HG03025 (cell line): ENCODE measurements around the gene PTGER1.

ENCODE experiments used
- ATAC-seq: cut with Tn5 transposase; IDR thresholded peaks from one replicate; pipeline ENCODE4 v1.9.1; 2021; ENCODE audit warnings: mild to moderate bottlenecking, moderate library complexity; ENCODE audit not compliant: unreplicated experiment, low FRiP score

PTGER1 gene

DNA sequence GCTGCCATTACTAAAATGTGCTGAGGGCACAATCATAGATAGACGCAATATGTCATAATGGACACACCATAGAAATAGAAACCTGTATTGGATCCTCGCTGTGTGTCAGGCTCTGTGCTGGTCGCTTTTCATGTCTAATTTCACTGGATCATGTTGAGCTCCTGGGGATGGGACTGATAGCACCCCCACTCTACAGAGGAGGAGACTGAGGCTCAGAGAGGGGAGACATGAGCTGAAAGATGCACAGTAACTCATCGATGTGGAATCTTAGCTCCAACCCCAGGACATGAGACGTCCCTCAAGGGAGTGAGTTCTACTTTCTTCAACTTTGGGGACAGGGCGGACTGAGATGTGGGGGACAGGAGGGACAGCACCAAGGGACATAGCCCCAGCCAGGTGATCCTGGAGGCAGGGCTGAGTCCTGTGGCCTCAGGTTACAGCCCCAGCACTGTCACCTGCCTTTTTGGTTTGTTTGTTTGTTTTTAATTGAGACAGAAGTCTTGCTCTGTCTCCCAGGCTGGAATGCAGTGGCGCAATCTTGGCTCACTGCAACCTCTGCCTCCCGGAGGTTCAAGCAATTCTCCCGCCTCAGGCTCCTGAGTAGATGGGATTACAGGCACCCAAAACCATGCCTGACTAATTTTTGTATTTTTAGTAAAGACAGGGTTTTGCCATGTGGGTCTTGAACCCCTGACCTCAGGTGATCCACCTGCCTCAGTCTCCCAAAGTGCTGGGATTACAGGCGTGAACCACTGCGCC, 27.4 kb upstream of the PTGER1 start:
- ATAC-seq = no peak

DNA sequence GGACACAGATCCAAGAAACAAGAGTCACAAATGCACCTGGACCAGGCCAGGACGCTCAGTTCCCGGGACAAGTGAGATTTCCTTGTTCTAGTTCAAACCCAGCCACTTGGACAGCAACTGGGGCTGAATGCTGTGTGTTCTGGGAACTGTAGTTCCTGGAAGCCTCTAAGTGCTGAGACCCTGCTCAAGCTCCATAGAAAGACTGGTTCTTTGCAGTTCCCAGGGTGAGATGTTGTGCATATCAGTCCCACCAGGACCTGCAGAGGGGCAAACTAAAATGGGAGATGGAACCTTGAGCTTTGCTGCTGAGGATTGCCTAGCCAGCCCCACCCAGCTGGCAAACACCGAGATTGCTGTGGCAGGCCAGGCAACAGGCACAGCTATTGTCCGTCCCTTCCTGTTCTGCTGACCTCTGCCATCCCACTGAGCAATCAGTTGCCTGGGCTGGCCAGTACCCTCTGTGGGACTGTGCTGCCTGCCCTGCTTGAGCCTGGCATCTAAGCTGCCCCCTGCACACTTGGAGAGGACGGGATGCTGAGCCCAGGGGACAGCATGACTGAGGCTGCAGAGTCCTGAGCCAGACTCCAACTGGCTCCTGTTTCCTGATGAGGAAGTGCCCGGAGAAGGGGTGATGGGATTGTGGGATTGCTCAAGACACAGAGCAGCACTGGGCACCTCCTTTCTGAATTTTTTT, 22.2 kb upstream of the PTGER1 start:
- no peak for ATAC-seq

DNA sequence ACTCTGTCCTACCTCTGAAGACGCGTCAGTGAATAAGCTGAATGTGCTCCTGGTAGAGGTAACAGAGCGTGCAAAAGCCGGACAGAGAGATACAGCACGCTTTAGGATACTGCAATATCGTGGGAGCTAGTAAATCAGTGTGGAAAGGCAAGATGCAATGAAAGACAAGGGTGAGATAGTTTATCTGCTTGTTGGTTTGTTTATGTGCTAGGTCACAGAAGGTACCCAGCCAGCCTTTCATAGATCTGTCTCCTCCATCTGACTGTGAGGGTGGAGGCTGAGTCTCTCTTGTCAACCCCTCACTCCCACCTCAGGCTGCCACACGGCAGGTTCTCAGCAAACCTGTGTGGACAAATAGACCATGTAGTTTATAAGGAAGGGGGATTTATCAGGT, 21.7 kb upstream of the PTGER1 start:
- no peak for ATAC-seq

DNA sequence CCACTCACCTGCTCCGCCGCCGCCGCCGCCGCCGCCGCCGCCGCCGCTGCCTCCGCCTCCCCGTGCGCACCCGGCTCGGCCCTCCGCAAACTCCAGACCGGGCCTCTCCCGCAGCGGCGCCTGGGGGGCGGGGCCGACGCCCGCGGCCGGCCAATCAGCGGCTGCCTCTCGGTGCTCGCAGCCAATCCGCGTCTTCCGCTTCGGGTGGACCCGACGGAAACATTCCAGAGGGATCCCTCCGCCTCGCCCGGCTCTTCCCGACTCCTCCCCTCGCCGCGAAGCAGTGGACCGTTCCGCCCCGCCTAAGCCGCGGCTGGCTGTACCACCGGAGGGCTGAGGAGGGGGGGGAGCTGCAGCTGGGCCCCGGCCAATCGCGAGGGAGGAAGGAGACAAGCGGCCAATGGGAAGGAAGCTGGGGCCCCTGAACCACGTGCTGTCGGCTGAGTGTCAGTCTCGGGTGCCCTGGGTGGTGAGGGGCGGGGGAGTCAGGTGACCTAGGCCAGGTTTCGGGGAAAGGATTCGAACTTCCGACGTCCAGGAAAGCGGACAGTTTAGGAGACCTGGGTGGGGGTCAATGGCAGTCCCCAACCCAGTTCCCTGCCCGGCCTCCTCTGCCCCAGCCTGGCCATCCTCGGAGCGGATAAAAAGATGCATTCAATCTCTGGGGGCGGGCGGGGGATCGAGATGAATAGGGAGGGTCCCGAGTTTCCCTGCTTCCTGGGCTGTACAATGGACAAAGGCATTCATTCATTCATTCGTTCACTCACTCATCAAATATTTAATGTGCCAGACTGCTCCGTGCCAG, 21.1 kb upstream of the PTGER1 start, which contains the start of gene GIPC1:
TSS of gene GIPC1 (minus strand) at position 99 of the 805 bp plus-strand sequence. CDS start 13,151 bp downstream, outside the sequence.
- ATAC-seq = peak; percentile 75

DNA sequence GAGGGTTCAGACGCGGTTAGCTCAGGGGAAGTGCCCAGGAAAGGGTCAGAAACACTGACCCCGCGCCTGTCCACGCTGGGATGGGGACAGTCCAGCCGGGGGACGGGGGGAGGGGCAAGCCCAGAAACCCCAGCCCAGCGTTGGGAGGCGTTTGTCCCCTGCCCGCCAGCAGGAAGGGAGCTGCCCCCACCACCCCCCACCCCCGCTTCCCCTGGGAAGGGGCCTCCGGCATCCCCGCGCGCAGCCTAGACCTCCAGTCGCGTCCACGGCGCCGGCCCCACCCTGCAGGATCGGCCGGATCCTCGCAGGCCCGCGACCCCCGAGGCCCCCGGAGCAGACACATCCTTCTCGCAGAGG, 20.5 kb upstream of the PTGER1 start:
- no peak for ATAC-seq

DNA sequence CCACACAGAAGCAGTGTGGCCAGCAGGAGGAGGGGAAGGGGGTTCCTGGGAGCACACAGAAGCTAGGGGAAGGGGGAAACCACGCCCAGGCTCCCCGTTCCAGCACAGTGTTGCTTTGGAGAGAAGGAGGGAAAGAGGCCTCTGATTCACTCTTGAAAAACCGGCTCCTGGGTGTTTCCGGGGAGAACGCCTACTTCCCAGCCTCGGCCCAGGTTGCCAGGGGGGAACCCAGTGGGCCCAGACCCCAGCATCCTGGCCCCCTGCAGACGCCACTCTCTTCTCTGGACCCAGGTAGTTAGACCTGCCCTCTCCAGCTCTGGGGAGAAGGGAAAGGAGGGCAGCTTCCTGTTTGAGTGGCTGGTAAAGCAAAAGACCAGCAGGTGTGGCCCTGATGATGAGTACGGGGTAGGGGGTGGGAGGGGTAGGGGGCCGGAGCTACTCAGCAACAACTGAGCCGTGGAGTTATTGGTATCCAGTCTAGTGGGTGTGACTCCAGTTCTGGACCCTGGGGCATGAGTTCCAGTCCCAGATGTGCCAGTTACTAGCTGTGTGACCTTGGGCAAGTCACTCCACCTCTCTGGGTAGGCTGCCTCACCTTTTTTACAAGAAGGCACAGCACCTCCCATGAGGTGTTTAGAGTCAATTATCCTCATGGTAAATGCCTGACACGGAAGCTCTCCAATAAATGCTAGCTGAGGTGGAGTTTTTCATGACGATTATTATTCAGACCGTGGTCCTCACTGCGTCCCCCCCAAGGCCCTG, 19.9 kb upstream of the PTGER1 start:
- ATAC-seq = no peak

DNA sequence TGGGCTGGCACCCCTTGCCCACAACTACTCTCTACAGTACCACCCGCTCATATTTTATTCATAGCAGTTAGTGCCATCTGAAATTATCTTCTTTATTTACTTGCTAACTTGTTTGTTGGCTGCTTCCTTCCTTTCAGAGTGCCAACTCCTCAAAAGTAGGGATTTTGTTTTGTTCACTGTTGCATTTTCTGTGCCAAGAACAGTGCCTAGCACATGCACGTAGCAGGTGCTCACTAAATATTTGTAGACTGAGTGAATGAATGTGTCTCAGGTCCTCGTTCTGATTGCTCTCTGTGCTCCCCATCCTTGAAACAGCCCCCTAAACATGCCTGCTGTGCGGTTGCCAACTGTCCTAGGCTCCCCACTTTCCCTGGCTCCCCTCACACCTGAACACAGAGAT, 19.3 kb upstream of the PTGER1 start:
- no peak for ATAC-seq

DNA sequence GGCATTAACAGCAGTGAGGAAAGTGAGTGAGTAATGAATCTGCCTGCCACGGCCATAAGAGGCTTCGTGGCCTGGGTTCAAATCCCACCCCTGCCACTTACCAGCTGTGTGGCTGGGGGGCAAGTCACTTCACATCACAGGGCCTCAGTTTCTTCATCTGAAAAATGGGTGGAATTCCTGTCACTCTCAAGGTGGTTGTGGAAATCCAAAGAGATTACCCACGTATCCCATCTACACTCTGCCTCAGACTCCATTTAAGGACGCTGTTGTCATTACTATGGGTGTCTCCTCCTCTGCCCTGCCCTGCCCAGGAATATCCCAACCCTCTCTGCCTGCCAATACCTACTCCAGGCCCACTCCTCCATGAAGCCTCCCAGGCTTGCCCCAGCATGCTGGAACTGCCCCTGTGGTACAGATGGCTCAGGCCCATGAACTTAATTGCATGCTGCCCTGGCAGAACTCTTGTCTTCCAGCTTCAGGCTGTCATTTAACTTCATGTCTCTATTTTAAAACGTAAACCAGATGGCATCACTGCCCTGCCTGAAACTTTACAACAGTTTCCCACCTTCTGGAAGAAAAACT, 17.7 kb upstream of the PTGER1 start:
- ATAC-seq = no peak

DNA sequence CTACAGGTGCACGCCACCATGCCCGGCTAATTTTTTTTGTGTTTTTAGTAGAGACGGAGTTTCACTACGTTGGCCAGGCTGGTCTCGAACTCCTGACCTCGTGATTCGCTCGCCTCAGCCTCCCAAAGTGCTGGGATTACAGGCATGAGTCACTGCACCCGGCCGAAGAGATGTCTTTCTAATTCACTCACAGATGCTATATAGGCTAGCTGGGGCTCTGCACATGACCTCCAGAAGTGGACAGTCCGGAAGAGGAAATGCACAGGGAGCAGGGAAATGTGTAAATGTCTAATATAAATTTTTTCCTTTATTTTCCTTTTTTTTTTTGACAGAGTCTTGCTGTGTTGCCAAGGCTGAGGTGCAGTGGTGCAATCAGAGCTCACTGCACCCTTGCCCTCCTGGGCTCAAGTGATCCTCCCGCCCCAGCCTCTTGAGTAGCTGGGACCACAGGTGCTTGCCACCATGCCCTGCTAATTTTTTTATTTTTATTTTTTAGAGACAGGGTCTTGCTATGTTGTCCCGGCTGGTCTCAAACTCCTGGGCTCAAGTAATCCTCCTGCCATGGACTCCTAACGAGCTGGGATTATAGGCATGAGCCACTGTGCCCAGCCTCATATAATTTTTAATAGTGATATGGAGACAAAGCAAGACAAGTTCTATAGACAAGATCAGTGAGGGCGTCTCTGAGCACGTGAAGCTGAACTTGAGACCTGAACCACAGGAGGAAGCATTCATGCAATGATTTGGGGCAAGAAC, 12.4 kb upstream of the PTGER1 start:
- no peak for ATAC-seq

DNA sequence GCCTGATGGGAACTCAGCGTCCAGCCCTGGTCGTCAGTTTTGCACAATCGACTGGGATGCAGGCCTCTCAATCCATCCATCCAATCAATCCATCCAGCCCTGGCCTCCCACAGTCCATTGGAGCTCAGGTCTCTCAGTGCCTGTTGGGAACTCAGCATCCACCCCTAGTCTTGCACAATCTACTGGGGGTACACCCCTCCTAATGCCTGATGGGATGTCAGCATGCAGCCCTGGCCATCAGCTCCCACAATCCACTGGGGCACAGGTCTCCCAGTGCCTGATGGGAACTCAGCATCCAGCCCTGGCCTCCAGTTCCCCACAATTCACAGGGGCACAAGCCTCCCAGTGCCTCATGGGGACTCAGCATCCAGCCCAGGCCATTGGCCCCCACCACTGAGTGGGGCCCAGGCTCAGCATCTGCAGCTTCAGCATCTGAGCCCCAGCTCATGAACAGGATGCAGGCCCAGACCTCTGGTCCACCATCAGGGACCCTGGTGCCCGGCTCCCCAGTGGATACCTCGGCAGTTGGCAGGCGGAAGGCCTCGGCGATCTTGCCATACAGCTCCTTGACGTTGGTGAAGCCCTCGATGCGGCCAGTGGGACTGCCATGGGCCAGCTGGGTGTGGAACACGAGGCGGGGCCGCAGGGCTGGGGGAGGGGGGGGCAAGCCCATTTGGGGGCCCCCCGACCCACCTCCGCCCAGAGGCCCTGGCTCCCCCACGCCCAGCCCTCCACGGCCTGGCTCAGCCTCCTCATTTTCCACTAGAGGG, 7.2 kb upstream of the PTGER1 start:
- no peak for ATAC-seq

DNA sequence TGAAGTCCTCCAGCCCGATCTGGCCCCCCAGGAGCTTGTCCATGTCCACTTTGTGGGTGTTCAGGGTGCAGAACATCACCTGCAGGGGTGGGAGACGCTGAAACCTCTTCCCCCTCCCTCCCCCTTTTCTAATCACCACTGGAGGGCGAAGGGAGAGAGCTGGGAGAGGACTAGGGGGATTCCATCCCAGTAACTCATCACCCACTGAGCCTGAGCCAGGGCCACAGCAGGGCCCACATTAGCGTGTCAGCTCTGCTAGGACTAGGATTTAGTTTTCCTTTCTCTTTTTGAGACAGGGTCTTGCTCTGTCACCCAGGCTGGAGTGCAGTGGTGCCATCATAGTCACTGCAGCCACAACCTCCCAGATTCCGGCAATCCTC, 5.5 kb upstream of the PTGER1 start:
- no peak for ATAC-seq

DNA sequence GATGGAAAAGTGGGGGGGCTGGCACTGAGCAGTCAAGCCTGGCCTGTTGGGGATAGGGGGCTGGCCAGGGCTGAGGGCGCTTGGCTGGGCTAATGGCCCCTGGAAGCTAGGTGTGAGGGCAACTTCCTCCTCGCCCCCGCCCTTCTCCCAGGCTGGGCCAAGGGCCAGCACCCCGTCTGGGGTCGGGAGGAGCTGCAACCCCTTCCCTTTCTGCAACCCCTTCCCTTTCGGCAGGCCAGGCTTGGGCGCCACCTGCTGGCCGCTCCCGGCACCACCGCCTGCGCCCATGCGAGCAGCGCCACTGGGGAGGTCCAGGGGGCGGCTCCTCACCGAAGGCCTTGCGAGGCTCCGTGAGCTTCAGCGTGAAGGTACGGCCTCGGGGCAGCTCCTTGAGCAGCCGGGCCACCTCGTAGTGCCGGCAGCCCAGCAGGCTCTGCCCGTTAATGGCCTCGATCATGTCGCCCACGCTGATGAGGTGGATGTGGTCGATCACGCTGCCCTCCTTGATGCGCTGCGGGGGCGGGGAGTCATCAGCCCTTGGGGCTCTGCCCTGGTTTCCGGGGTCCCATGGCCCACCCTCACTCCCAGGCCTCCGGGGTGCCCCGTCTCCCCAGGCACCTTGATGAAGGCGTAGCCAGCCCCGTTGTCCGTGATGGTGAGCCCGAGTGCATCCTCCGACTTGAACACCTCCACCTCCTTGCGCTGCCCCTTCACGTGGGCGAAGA, 5.0 kb upstream of the PTGER1 start:
- no peak for ATAC-seq

DNA sequence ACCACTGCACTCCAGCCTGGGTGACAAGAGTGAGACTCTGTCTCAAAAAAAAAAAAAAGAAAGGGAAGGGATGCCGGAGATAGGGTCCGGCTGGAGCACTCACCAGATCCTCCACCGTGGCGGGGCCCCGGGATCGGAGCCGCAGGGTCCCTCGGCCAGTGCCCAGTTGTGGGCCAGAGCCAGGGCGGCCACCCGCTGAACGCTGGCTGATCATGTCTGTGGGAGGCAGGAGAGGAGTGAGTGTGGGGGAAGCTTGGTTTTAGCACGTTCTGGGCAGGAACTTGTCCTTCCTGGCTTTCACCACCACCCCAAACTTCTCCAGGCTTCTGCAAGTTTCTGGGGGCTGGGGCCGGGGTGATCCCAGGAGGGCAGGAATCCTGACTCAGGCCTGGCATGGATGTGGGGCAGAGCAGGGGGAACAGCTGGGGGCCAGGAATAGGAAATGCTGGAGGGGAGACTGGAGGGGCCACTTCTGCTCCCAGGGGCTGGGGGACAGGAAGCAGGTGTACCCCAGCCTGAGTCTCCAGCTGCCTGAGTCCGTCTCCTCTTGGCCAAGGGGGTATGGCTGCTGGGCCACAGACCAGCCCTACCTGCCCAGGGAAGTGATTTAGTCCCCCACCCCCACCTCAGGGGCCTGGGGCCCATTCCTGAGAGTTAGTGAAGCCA, 4.3 kb upstream of the PTGER1 start:
- no peak for ATAC-seq

DNA sequence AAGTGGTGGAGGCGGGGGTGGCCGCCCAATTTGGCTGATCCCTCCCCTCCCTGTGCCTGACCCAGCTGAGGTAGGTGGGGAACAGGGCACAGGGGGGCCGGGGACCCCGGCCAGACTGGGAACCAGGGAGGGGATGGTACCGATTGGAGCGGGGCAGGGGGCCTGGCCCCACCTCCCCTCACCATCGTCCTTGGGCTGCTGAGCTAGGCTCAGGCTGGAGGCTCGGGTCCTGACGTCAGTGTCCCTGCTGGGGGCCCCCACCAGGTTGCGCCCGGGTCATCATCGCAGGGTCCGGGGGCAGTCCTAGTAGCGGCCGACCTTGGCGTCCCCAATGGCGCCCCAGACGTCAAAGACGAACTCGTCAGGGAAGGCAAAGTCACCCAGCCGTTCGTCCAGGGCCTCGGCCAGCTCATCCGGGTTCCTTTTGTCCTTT, 3.0 kb upstream of the PTGER1 start:
- ATAC-seq = no peak

DNA sequence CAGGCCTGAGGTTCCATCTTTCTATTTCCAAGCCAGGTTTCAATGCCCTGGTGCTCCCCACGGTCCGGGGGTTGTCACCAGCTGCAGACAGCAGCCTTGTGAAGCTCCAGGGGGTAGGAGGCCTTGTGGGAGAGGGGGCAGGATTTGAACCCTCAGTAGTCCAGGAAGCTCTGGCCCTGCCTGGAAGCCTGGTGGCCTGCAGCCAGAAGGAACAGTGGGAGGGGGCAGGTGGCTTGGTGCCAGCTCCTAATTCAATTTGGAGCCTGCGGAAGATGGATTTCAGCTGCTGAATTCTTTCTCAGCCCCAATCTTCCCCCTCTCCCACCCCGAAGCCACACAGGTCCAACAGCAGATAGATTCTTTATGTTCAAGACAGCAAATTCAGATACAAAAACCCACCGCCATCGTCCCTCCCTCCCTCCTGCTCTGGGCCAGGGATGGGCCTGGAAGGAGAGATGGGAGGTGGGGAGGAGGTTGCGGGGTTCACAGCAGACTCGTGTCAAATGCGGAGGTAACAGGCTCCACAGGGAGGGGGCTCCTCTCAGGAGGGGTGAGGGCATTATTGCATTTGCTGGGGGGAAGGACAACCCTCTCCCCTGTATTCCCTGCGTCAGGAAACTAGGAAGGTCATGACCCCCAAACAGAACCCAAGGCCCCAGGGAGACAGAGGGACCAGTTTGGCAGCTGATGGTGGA, 2.4 kb upstream of the PTGER1 start:
- ATAC-seq = no peak

DNA sequence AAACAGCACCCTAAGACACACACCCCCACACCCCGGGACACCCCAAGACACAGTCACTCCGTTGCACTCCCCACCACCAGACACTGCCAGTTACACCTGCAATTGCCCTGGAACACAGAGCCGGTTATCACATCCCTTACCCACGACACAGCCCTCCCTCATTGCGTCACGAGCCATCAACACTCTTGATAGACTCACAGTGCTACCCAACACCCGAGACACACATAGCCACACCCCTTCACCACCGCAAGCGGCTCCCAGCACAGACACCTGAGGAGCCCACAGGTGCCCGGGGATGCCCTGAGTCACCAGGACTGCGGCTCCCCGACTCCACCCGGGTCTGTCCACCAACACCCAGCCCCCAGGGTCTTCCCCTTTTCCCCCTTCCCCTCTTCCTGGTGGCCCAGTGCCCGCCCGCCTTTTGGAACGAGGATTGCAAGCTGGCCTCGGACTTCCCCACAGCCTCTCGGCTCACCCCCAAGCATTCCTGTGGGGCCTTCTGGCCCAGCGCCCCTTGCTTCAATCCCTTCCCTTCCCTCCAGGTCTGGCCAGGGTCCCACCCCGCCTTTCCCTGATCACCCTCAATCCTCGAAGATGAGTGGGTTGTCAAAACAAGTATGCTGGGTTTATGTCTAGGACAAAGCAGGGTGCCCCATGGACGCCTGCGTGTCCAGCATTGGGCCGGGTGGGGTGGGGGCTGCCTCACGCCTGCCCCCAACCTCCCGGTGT, 1.7 kb upstream of the PTGER1 start:
- ATAC-seq = no peak

DNA sequence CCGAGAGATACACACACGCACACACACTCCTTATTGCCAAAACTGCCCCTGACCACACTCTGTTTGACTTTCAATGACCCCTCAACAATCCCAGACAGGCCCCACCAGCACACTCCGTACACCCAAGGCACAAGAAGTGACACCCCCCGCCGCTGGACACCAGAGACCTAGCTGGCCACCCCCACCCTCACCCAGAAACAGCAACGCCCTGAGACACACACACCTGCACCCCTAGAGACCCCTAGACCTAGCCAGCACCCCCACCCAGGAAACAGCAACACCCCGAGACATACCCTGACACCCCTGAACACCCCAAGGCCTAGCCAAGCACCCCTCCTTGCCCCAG, 1.1 kb upstream of the PTGER1 start:
- no peak for ATAC-seq
